SK-N-SH (cell line): ENCODE measurements around the gene SHISA2. TPM values are rescaled to one million over a fixed set of nuclear protein-coding genes. Genes with fewer than 3 reads are reported as not detected.

ENCODE experiments used
- CTCF ChIA-PET: fragments of 300-600, 350-600 bp; formaldehyde crosslinking; extraction: SDS; loops from one replicate; lab custom pipeline; 2021; lab: Yijun Ruan, JAX
- POLR2A ChIA-PET: fragments of 350-600 bp; sonication (Branson Sonifier 250); formaldehyde crosslinking; extraction: SDS; loops from one replicate; lab custom pipeline; 2020; ENCODE audit warnings: antibody characterized with exemption, inconsistent platforms; lab: Yijun Ruan, JAX
- DNase-seq: peaks from one replicate; pipeline ENCODE4 v3.0.0; 2012
- H2AFZ ChIP-seq: fragments of 200-600 bp; sonication (generic); 2 replicates; pipeline ENCODE4 v1.8.1; 2016; ENCODE audit warnings: antibody characterized with exemption, mild to moderate bottlenecking, low read depth
- H3F3A ChIP-seq: fragments of 200-600 bp; sonication (generic); replicated peaks from 2 replicates; pipeline ENCODE3; 2016; ENCODE audit warnings: antibody characterized with exemption, mild to moderate bottlenecking; ENCODE audit not compliant: insufficient read depth
- H3K27ac ChIP-seq, 2 experiments: fragments of 200-500 bp in 1 of 2; fragments of 200-600 bp in 1 of 2; sonication (Bioruptor generic) in 1 of 2; sonication (generic), shearing (Covaris generic) in 1 of 2; 2 replicates each; pipeline versions ENCODE4 v1.5.1 to v1.6.1; 2014 to 2016; ENCODE audit warnings: low read depth in 2 of 2, inconsistent platforms in 1 of 2, low read length in 1 of 2, mild to moderate bottlenecking in 1 of 2, mixed read lengths in 1 of 2
- H3K27me3 ChIP-seq: fragments of 200-600 bp; sonication (generic), shearing (Covaris generic); 2 replicates; pipeline ENCODE4 v1.6.1; 2016; ENCODE audit warnings: mixed run types; ENCODE audit not compliant: insufficient read depth
- H3K36me3 ChIP-seq, 2 experiments: fragments of 200-500 bp in 1 of 2; fragments of 200-600 bp in 1 of 2; sonication (Bioruptor generic) in 1 of 2; sonication (generic) in 1 of 2; replicated peaks in 1 of 2; 2 replicates each; pipeline versions ENCODE3 to v1.5.1; 2014 to 2016; ENCODE audit warnings: low read length in 1 of 2, mild to moderate bottlenecking in 1 of 2; ENCODE audit not compliant: insufficient read depth in 2 of 2, control insufficient read depth in 1 of 2
- H3K4me1 ChIP-seq, 2 experiments: fragments of 200-500 bp in 1 of 2; fragments of 200-600 bp in 1 of 2; sonication (Bioruptor generic) in 1 of 2; sonication (generic), shearing (Covaris generic) in 1 of 2; 2 replicates each; pipeline versions ENCODE4 v1.5.1 to v1.6.1; 2014 to 2016; ENCODE audit warnings: low read depth in 1 of 2, low read length in 1 of 2, mixed run types in 1 of 2; ENCODE audit not compliant: insufficient read depth in 2 of 2, control insufficient read depth in 1 of 2
- H3K4me2 ChIP-seq: fragments of 200-600 bp; sonication (generic), shearing (Covaris generic); 2 replicates; pipeline ENCODE4 v1.6.1; 2017; ENCODE audit warnings: mixed run types
- H3K4me3 ChIP-seq, 2 experiments: fragments of 200-500 bp in 1 of 2; fragments of 200-600 bp in 1 of 2; sonication (Bioruptor generic) in 1 of 2; sonication (generic), shearing (Covaris generic) in 1 of 2; 2 replicates each; pipeline versions ENCODE4 v1.5.1 to v1.8.1; 2014 to 2016; ENCODE audit warnings: low read depth in 2 of 2, inconsistent platforms in 1 of 2, low read length in 1 of 2, mild to moderate bottlenecking in 1 of 2, mixed read lengths in 1 of 2, moderate library complexity in 1 of 2
- H3K79me2 ChIP-seq: fragments of 200-600 bp; sonication (generic); 2 replicates; pipeline ENCODE4 v1.8.1; 2017; ENCODE audit warnings: mild to moderate bottlenecking; ENCODE audit not compliant: insufficient read depth
- H3K9ac ChIP-seq: fragments of 200-600 bp; sonication (generic); 2 replicates; pipeline ENCODE4 v1.6.1; 2017; ENCODE audit warnings: mixed run types
- H3K9me2 ChIP-seq: fragments of 200-600 bp; sonication (generic); 2 replicates; pipeline ENCODE4 v1.6.1; 2017; ENCODE audit warnings: mixed run types
- H3K9me3 ChIP-seq: fragments of 200-600 bp; sonication (generic); 2 replicates; pipeline ENCODE4 v1.6.1; 2017; ENCODE audit warnings: mixed run types, mild to moderate bottlenecking, moderate library complexity
- H4K20me1 ChIP-seq: fragments of 200-600 bp; sonication (generic); 2 replicates; pipeline ENCODE4 v1.6.1; 2017; ENCODE audit warnings: mild to moderate bottlenecking, mixed run types; ENCODE audit not compliant: insufficient read depth
- EP300 ChIP-seq, 2 experiments: IDR thresholded peaks; 2 replicates each; pipeline versions ENCODE4 v1.4.0 to v1.6.1; 2012; ENCODE audit warnings: borderline replicate concordance in 1 of 2, low read depth in 1 of 2, low read length in 1 of 2
- FOSL2 ChIP-seq: IDR thresholded peaks from 2 replicates; pipeline ENCODE4 v1.4.0; 2012; ENCODE audit warnings: low read depth, mild to moderate bottlenecking, moderate library complexity, borderline replicate concordance
- FOXM1 ChIP-seq: IDR thresholded peaks from 2 replicates; pipeline ENCODE4 v1.4.0; 2012; ENCODE audit warnings: low read depth, mild to moderate bottlenecking
- GATA2 ChIP-seq: sonication (generic); formaldehyde crosslinking; IDR thresholded peaks from 2 replicates; pipeline ENCODE4 v1.5.0; 2020; ENCODE audit warnings: mild to moderate bottlenecking, missing genetic modification reagents
- IRF3 ChIP-seq: fragments of 150-350 bp; IDR thresholded peaks from 2 replicates; pipeline ENCODE4 v1.6.1; 2016; ENCODE audit warnings: mild to moderate bottlenecking, low read depth, low read length
- MEF2A ChIP-seq: IDR thresholded peaks from 2 replicates; pipeline ENCODE4 v1.4.0; 2012; ENCODE audit warnings: low read depth, borderline replicate concordance
- NRF1 ChIP-seq: IDR thresholded peaks from 2 replicates; pipeline ENCODE4 v1.6.1; 2012; ENCODE audit warnings: low read depth, mild to moderate bottlenecking, low read length
- RCOR1 ChIP-seq: fragments of 150-350 bp; IDR thresholded peaks from 2 replicates; pipeline ENCODE4 v1.6.1; 2017; ENCODE audit warnings: antibody characterized with exemption, low read length
- REST ChIP-seq: IDR thresholded peaks from 2 replicates; pipeline ENCODE4 v1.6.1; 2012; ENCODE audit warnings: mild to moderate bottlenecking, low read depth, low read length, moderate library complexity
- RFX5 ChIP-seq: IDR thresholded peaks from 2 replicates; pipeline ENCODE4 v1.6.1; 2012; ENCODE audit warnings: mild to moderate bottlenecking, improper control_type of control experiment, low read length
- USF1 ChIP-seq: IDR thresholded peaks from 2 replicates; pipeline ENCODE4 v1.4.0; 2012; ENCODE audit warnings: low read depth, borderline replicate concordance
- YY1 ChIP-seq: IDR thresholded peaks from 2 replicates; pipeline ENCODE4 v1.4.0; 2012; ENCODE audit warnings: low read depth, mild to moderate bottlenecking
- ZBTB33 ChIP-seq: IDR thresholded peaks from 2 replicates; pipeline ENCODE4 v1.4.0; 2012; ENCODE audit warnings: low read depth, borderline replicate concordance
- WGBS: methylation state at CpG from one replicate; pipeline ENCODE4 v1.1.6; 2017; ENCODE audit warnings: low lambda C conversion rate; 5-methylcytosine and 5-hydroxymethylcytosine counted together
- polyA plus RNA-seq, 3 experiments: library from polyadenylated mRNA; depleted of rRNA; stranded (reverse); fragments of >200 nt; gene quantifications; 2 replicates each; pipeline ENCODE4 v1.2.3, GENCODE V29; 2012
- TF ChIP-seq, protein P1 (sequence below): fragments of 150-350 bp; IDR thresholded peaks from 2 replicates; pipeline ENCODE4 v1.6.1; 2017; ENCODE audit warnings: antibody characterized with exemption, low read length, low read depth, borderline replicate concordance
- TF ChIP-seq, protein P2 (sequence below): IDR thresholded peaks from 2 replicates; pipeline ENCODE4; 2012

The SHISA2 gene
- polyA plus RNA-seq, 1 of the 3 experiments (the other 2 are of a cell fraction), result not detected

DNA sequence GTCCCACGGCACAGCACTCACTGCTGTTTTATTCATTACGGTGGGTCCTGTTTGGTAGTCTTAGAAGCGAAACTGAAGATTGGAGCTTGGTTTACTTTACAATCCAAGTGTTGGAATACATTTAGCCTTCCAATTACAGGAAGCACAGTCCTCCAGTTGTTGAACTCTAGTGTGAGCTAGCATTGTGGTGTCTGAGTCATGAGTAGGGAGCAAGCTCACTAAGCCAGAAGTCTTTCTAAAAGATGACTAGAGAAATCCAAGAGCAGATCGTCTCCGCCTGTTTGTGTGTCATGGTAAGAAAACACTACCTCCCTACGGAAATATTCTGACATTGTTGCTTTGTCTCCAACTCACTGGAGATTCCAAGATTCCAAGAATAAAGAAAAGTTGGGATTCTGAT, 10.1 kb upstream of the SHISA2 start:
- no peaks in the 10 kb centered on the region for H3K9me3 ChIP-seq
- H3F3A ChIP-seq, result no peaks in the 10 kb centered on the region
- H3K36me3 ChIP-seq, result no peaks in the 10 kb centered on the region
- no peaks in the 10 kb centered on the region for H3K79me2 ChIP-seq
- DNase-seq, result no peak
- H3K9me2 ChIP-seq, result no peaks in the 10 kb centered on the region
- H3K4me1 ChIP-seq, result no peaks in the 10 kb centered on the region
- H3K4me3 ChIP-seq, result no peak overlapping the region
- 53% methylated on average over 6 of the region's 6 CpGs for WGBS
- H3K27me3 ChIP-seq, result no peaks in the 10 kb centered on the region
- ChIA-PET CTCF (interaction anchor here (1.0 to 3.2 kb wide), 13 partner anchors 9 to 517 kb away, joined by 3 to 41 read pairs (median 3); partner anchors contain the start of gene SHISA2), POLR2A (no interaction called here)
- H3K4me2 ChIP-seq, result no peak overlapping the region
- TF ChIP-seq IRF3 (no peak), EP300 (IDR thresholded peaks at IDR 0.05; ENCODE audit: borderline replicate concordance in 1 of 2, low read depth in 1 of 2, low read length in 1 of 2) (no peak), GATA2 (CRISPR knock-in tag) (no peak), USF1 (no peak), NRF1 (no peak), REST (no peak), RFX5 (no peak), FOSL2 (no peak), ZBTB33 (no peak), FOXM1 (no peak), RCOR1 (no peak), MEF2A (no peak), YY1 (no peak)
- TF ChIP-seq, protein P1, sequence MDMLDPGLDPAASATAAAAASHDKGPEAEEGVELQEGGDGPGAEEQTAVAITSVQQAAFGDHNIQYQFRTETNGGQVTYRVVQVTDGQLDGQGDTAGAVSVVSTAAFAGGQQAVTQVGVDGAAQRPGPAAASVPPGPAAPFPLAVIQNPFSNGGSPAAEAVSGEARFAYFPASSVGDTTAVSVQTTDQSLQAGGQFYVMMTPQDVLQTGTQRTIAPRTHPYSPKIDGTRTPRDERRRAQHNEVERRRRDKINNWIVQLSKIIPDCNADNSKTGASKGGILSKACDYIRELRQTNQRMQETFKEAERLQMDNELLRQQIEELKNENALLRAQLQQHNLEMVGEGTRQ, result no peak
- TF ChIP-seq, protein P2, sequence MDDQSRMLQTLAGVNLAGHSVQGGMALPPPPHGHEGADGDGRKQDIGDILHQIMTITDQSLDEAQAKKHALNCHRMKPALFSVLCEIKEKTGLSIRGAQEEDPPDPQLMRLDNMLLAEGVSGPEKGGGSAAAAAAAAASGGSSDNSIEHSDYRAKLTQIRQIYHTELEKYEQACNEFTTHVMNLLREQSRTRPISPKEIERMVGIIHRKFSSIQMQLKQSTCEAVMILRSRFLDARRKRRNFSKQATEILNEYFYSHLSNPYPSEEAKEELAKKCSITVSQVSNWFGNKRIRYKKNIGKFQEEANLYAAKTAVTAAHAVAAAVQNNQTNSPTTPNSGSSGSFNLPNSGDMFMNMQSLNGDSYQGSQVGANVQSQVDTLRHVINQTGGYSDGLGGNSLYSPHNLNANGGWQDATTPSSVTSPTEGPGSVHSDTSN, result no peak
- TF ChIP-seq, all 33 proteins: peak for 0
- no peak overlapping the region for H2AFZ ChIP-seq
- H3K27ac ChIP-seq, result no peak overlapping the region
- H3K9ac ChIP-seq, result no peak overlapping the region
- no peaks in the 10 kb centered on the region for H4K20me1 ChIP-seq
